Uterus (tissue), 2 donors: ENCODE measurements around the gene DLGAP1.
"Not testable (repeated sequence)": the region's sequence is repeated elsewhere in the genome, so short reads cannot be mapped to it uniquely, and the experiment has no call there.

Experiments used
- CTCF ChIP-seq, 4 experiments: fragments of 200-600 bp in 2 of 4; fragments of 450-650 bp in 2 of 4; sonication (generic) in 2 of 4; IDR thresholded peaks; one replicate each; pipeline ENCODE4 v1.5.1; 2016 to 2019; ENCODE audit warnings: antibody characterized with exemption in 4 of 4, mild to moderate bottlenecking in 2 of 4, moderate library complexity in 1 of 4
- POLR2A ChIP-seq, 2 donors: fragments of 450-650 bp; IDR thresholded peaks; one replicate each; pipeline ENCODE4 v1.6.1; 2016; ENCODE audit warnings: antibody characterized with exemption in 2 of 2, mild to moderate bottlenecking in 1 of 2, moderate library complexity in 1 of 2

GRCh38 chr18:4022749-4023148, 432.4 kb downstream of the DLGAP1 start:
- TF ChIP-seq CTCF, POLR2A (IDR thresholded peaks at IDR 0.05): not testable (repeated sequence)
